Bronchial epithelial cell (primary cell): ENCODE results near the gene ZNF555. TPM values are rescaled to one million over a fixed set of nuclear protein-coding genes. Genes with fewer than 3 reads are reported as not detected.
A peak's percentile ranks its signal among the peaks of the same experiment; 100 is the strongest.

Experiments
- DNase-seq: peaks from one replicate; pipeline ENCODE4 v3.0.0-alpha.2; 2010; ENCODE audit warnings: low read depth
- FAIRE-seq: peaks from 2 replicates; lab custom pipeline; 2011; peaks lifted over from hg19 to GRCh38; lab: Jason Lieb, UNC
- H3K27me3 ChIP-seq: 2 replicates; pipeline ENCODE4 v1.5.1; 2011; ENCODE audit warnings: low read length; ENCODE audit not compliant: control insufficient read depth, insufficient read depth
- H3K36me3 ChIP-seq: 2 replicates; pipeline ENCODE4 v1.5.1; 2011; ENCODE audit warnings: low read length; ENCODE audit not compliant: control insufficient read depth, insufficient read depth
- H3K4me3 ChIP-seq: 2 replicates; pipeline ENCODE4 v1.5.1; 2011; ENCODE audit warnings: mild to moderate bottlenecking, low read depth, low read length, control low read depth
- CTCF ChIP-seq: IDR thresholded peaks from 2 replicates; pipeline ENCODE4 v1.5.1; 2011; ENCODE audit warnings: mild to moderate bottlenecking, moderate library complexity, low read length, control low read depth, inconsistent platforms; ENCODE audit not compliant: insufficient read depth, severe bottlenecking
- total RNA-seq: library from RNA; depleted of rRNA; stranded (reverse); fragments of >200 nt; gene quantifications from 2 replicates; pipeline ENCODE4 v1.2.1, GENCODE V29; 2014

Gene ZNF555
- total RNA-seq, 1 donor from 2014 or later, result 4.7 TPM

- DNase-seq (no peak), FAIRE-seq (no peak)
- Histone ChIP-seq H3K4me3 (no peak overlapping the region), H3K27me3 (no peaks in the 10 kb centered on the region), H3K36me3 (peaks cover 6% of the 10 kb centered on the region)
- TF ChIP-seq CTCF, result no peak
Measured at GRCh38 chr19:2852598-2852997, 11.3 kb downstream of the ZNF555 start.

- peaks cover 6% of the 10 kb centered on the region for H3K36me3 ChIP-seq
- H3K4me3 ChIP-seq, result no peak overlapping the region
Measured at GRCh38 chr19:2853015-2853606, 11.8 kb downstream of the ZNF555 start.

GRCh38 chr19:2854849-2855248, 13.6 kb downstream of the ZNF555 start:
- no peak for FAIRE-seq
- no peak for DNase-seq
- Histone ChIP-seq H3K36me3 (peaks cover 6% of the 10 kb centered on the region), H3K4me3 (no peak overlapping the region), H3K27me3 (no peaks in the 10 kb centered on the region)
- TF ChIP-seq CTCF, result no peak

More at GRCh38 chr19:2853015-2853606, 11.8 kb downstream of the ZNF555 start:
- DNase-seq (no peak), FAIRE-seq (no peak)
- no peaks in the 10 kb centered on the region for H3K27me3 ChIP-seq
- TF ChIP-seq CTCF, result no peak

- DNase-seq, result no peak
- Histone ChIP-seq H3K27me3 (no peaks in the 10 kb centered on the region), H3K36me3 (peaks cover 5% of the 10 kb centered on the region), H3K4me3 (no peak overlapping the region)
- TF ChIP-seq CTCF, result no peak
- no peak for FAIRE-seq
Measured at GRCh38 chr19:2856457-2857050, 15.3 kb downstream of the ZNF555 start.

GRCh38 chr19:2858864-2859263, 17.6 kb downstream of the ZNF555 start:
- no peak for DNase-seq
- Histone ChIP-seq H3K36me3 (no peaks in the 10 kb centered on the region), H3K4me3 (no peak overlapping the region), H3K27me3 (no peaks in the 10 kb centered on the region)
- no peak for FAIRE-seq
- no peak for TF ChIP-seq CTCF

- FAIRE-seq, result peak; percentile 80
- TF ChIP-seq CTCF, result no peak
- Histone ChIP-seq H3K4me3 (no peak overlapping the region), H3K27me3 (no peaks in the 10 kb centered on the region), H3K36me3 (no peaks in the 10 kb centered on the region)
- DNase-seq, result no peak
Measured at GRCh38 chr19:2863816-2864215, 22.5 kb downstream of the ZNF555 start.
